NCI-H1417 (cell line): ENCODE data around the gene BPI.
A peak's percentile ranks its signal among the peaks of the same experiment; 100 is the strongest.
"Not testable (repeated sequence)": the region's sequence is repeated elsewhere in the genome, so short reads cannot be mapped to it uniquely, and the experiment has no call there.

ENCODE experiments used
- DNase-seq, 3 experiments: peaks; one replicate each; lab custom pipeline; 2025; lab: John Stamatoyannopoulos, UW

Gene BPI

GRCh38 chr20:38304845-38305447 is 990 bp downstream of the BPI start:
- DNase-seq = peak in 2 of 3 experiments; percentile 10 to 12

- no peak for DNase-seq
These were observed 1.6 kb downstream of the BPI start for GRCh38 chr20:38305541-38305940.

DNA sequence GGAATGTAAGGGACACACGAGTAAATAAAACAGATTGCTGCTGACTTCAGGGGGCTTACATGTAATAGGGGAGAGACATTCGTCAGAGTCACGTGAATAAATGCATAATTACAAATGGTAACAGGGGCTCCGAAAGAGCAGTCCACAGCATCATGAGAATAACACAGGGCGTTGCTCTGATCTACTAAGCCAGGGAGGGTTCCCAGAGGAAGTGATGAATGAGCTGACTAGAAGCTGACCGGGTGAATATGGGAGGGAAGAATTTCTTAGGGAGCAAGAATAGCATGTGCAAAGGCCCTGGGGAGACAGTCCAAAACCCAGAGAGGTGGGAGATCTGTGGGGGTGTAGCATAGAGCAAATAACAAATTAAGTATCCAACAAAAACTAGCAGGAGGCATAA is 2.4 kb downstream of the BPI start:
- no peak for DNase-seq

DNA sequence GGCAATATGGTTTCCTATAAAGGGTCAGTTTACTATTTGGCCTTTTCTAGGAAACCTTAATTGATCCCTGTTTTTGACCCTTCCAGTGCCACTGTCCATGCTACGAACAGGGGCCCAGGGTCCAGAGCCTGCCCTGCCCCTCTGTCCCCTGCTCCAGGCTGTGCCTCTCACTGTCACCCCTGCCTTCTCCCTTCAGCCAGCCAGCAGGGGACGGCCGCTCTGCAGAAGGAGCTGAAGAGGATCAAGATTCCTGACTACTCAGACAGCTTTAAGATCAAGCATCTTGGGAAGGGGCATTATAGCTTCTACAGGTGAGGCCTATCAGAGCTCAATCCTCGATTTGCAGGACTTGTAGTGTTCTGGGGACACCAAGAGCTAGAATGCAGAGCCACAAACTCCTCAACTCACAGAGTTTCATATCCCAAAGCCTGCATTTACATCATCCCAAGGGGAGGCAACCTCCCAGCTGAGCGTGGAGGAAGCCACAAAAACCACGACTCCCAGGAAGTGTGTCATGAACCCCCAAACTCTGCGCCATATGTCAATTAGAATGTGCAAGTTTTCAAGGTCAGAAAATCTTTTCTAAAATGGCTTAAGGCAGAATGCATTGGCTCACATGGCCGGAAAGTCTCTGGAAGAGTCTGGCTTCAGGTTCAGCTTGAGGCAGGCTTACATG is 3.6 kb downstream of the BPI start:
- DNase-seq = no peak

- no peak for DNase-seq
These were observed 4.1 kb downstream of the BPI start for GRCh38 chr20:38308047-38308438.

DNA sequence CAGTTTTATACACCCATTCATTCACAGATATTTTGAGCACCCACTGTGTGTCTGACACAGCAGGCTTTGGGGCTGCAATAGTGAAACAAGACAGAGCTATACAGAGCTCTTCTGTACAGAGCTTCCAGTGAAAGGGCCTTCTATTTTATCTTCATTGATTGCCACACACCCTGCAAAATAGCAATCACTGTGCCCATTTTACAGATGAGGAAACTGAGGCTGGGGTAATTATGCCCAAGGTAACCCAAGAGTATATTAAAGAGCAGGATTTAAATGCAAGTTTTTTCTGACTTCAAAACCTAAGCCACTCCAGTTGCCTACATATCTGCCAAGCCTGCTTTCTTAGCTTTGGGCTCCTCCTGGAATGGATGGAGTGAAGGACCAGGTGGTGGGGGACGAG is 4.5 kb downstream of the BPI start:
- DNase-seq = no peak

GRCh38 chr20:38311091-38311490 is 7.1 kb downstream of the BPI start:
- no peak for DNase-seq

DNA sequence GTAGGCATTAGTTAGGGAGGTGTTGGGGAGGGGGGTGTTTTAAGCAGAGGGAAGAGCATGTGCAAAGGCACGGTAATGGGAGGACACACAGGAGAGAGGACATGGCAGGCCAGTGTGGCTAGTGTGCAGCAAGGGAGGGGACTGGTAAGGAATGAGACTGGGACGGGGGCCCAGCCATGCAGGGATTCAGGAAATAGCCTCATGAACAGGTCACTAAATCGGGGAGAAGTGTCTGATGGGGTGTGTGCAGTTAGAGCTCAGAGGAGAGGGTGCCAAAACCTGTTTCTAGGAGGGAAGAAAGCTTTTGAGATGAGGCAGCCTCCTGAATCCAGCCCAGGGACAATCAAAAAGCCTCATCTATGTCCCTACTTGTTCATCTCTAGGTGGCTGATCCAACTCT is 7.5 kb downstream of the BPI start:
- no peak for DNase-seq

DNA sequence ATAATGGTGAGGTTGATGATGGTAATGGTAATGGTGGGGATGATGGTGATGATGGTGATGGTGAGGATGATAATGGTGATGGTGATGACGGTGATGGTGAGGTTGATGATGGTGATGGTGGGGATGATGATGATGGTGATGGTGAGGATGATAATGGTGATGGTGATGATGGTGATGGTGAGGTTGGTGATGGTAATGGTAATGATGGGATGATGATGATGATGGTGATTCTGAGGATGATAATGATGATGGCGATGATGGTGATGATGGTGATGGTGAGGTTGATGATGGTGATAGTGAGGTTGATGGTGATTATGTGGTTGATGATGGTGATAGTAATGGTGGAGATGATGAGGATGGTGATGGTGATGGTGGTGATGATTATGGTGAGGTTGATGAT is 9.7 kb downstream of the BPI start:
- DNase-seq = no peak

GRCh38 chr20:38314350-38314749 is 10.4 kb downstream of the BPI start:
- DNase-seq = not testable (repeated sequence)

GRCh38 chr20:38315290-38315966 is 11.5 kb downstream of the BPI start:
- DNase-seq = peak in 1 of 3 experiments; percentile 40

- DNase-seq = no peak
These were observed 12.4 kb downstream of the BPI start for GRCh38 chr20:38316341-38316740.

DNA sequence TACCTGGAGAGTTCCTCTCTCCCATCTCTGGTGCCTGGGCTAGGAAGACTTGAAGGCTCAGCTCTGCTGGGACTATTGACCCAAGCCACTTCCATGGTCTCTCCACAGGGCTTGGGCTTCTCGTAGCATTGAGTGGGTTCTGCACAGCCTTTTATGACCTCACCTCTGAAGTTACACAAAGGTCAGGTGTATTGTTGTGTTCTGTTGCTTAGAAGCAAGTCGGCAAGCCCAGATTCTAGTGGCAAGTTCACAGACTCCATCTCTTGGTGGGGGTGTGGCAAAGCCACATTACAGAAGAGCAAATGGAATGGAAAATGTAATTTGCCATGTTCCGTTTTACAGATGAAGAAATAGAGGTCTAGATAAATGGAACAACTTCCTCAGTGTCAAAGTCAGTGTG is 13.5 kb downstream of the BPI start:
- DNase-seq = no peak

DNA sequence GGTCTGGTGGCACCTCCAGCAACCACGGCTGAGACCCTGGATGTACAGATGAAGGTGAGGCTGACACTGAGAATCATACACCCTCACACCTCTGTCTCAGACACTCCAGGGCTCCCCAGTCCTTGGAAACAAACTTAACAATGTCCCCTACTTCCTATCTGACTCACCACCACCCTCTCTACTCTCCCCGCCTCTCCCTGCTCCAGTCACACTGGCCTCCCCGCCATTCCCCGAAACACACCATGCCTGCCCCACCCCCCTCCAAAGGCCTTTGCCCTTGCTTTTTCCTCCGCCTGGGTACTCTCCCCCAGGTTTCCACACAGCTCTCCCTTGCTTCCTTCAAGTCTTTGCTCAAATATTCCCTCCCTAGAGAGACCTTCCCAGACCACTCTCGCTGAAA is 16.3 kb downstream of the BPI start:
- DNase-seq = no peak

GRCh38 chr20:38321959-38322598 is 18.1 kb downstream of the BPI start:
- DNase-seq = peak; percentile 14 to 70 (median 30)

DNA sequence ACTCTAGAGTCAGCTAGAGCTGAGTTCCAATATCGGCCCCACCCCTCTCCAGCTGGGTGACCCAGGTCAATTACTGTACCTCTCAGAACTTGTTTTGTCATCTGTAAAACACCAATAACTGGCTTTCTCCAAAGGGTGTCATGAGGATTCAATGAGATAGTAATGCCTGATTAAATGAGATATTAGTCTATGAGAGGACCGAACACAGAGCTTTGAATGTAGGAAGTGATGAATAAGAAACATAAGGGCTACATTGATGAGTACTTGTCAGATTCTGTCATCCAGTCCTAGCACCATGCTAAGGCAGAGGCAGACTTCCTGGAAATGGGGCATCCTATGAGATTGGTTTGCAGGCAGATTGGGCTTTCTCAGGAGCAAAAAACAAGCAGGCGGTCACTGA is 20.2 kb downstream of the BPI start:
- no peak for DNase-seq

GRCh38 chr20:38325167-38325566 is 21.2 kb downstream of the BPI start:
- DNase-seq = no peak

DNA sequence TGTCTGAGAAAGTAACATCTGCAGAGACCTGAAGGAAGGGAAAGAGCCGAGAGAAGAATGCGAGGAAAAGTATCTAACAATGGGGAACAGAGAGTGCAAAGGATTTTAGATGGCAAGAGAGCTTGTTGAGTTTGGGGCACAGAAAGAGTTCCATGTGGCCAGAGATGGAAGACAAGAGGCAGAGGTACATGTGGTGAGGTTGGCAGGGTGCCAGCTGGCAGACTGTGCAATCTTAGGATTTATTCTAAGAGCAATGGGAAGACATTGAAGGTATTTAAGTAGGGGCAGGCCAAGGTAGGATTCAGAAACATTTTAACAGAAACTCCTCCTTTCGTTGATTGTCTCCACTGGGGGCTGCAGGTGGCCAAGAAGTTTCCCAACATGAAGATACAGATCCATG is 21.9 kb downstream of the BPI start:
- DNase-seq = peak in 1 of 3 experiments; percentile 10

DNA sequence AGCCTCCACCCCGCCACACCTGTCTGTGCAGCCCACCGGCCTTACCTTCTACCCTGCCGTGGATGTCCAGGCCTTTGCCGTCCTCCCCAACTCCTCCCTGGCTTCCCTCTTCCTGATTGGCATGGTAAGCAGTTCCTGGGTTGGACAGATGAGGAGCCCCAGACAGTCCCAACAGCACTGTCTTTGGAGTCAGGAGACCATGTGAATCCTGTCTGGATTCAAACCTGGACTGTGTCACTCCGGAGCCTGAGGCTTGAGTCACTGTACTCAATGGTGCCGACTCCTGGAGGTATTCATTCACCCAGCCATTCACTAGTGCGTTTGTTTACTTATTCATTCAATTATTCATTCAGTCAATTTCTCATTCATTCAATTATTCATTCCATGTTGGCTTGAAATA is 22.4 kb downstream of the BPI start:
- no peak for DNase-seq

DNA sequence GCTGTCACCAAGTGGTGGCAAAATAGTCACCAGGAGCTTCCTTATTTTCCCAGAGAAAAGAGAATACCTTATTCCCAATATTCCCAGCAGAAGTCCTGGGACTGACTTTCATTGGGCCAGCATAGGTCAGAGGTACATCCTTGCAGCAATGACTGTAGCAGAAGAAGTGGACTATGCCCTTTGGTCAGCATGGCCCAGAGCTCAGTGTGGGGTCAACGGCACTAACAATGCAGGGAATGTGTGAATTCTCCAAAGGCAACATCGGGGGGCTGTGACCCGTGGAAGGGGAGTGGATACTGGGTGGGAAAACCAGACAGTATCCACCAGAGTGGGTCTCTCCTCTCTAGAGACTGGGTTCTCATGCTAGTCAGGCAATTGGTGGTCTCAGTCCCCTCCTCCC is 26.7 kb downstream of the BPI start:
- no peak for DNase-seq

DNA sequence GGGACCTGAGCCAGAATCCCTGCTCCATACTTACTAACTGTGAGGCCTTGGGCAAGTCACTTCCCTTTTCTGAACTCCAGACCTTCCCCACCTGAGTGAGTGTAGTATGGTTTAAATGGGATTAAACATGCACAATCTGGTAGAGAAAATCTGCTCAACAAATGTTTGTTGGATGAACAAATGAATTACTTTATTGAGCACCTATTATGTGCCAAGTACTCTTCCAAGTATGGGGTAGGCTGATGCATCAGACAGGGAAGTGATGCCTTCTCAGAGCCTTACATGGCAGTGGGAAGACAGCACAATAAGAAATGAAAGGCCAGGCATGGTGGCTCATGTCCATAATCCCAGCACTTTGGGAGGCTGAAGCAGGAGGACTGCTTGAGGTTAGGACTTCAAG is 27.3 kb downstream of the BPI start:
- no peak for DNase-seq

GRCh38 chr20:38331814-38332213 is 27.9 kb downstream of the BPI start:
- no peak for DNase-seq

DNA sequence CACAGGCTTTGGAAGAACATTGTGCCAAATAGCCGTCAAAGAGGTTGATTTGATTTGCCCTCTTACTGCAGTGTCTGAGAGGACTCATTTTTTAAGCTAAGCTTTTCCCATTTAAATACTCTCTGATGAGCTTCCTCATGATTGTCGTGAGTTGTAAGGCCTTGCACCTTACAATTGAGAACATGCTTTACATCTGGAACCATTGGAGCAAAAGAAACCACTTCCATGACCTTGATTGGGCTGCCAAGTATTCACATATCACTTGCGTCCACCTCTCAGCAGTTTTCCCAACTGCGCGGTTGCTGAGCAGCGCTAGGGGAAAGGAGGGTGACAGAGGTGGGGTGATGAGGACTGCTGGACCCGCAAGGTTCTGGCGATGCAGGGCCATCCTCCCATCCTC is 30.1 kb downstream of the BPI start:
- no peak for DNase-seq
